ENCODE results near the gene CCDC170.
"Not testable (repeated sequence)": the region's sequence is repeated elsewhere in the genome, so short reads cannot be mapped to it uniquely, and the experiment has no call there.

The CCDC170 gene
- long read RNA-seq, donor 1 = 0 reads
- long read RNA-seq, donor 2 = 0 reads
- long read RNA-seq, donor 3 = 0 reads
- long read RNA-seq, donor 4 = 0 reads
- long read RNA-seq, donor 5 = 0 reads
- long read RNA-seq, donor 6 = 0 reads
- long read RNA-seq, donor 7, full-length matches to known transcripts = 1 of 1 reads
- long read RNA-seq, donor 7, partial matches to known transcripts = 0 of 1 reads
- long read RNA-seq, donor 7, other reads (novel, unspliced or antisense) = 0 of 1 reads
- long read RNA-seq, donor 8 = 0 reads

- DNase-seq = peak; percentile 86
These were observed at the start of gene CCDC170 for GRCh38 chr6:151493804-151494234. CCDC170 (plus strand) TSS chr6:151494017; CDS start chr6:151494129, 112 bp downstream.

GRCh38 chr6:151445482-151445881 is 48.3 kb upstream of the CCDC170 start:
- no peak for DNase-seq

- no peak for DNase-seq
These were observed 46.6 kb upstream of the CCDC170 start for GRCh38 chr6:151447237-151447636.

GRCh38 chr6:151448623-151449022 is 45.2 kb upstream of the CCDC170 start:
- DNase-seq = no peak

- DNase-seq = not testable (repeated sequence)
These were observed 42.9 kb upstream of the CCDC170 start for GRCh38 chr6:151450928-151451327.

- no peak for DNase-seq
These were observed 42.3 kb upstream of the CCDC170 start for GRCh38 chr6:151451417-151451949.

GRCh38 chr6:151451950-151452749 is 41.7 kb upstream of the CCDC170 start, which contains the start of gene RMND1:
RMND1 (minus strand) TSS chr6:151452126; CDS start chr6:151445811, 6,315 bp downstream.
- peak; percentile 94 for DNase-seq

GRCh38 chr6:151452750-151453427 is 40.9 kb upstream of the CCDC170 start:
- DNase-seq = no peak

- DNase-seq = not testable (repeated sequence)
These were observed 37.9 kb upstream of the CCDC170 start for GRCh38 chr6:151455751-151456398.

GRCh38 chr6:151461673-151462072 is 32.1 kb upstream of the CCDC170 start:
- DNase-seq = no peak

GRCh38 chr6:151464702-151465101 is 29.1 kb upstream of the CCDC170 start:
- no peak for DNase-seq

GRCh38 chr6:151475653-151476523 is 17.9 kb upstream of the CCDC170 start:
- peak; percentile 42 for DNase-seq

- DNase-seq = no peak
These were observed 16.1 kb upstream of the CCDC170 start for GRCh38 chr6:151477726-151478125.

GRCh38 chr6:151478670-151479069 is 15.1 kb upstream of the CCDC170 start:
- DNase-seq = no peak

- DNase-seq = no peak
These were observed 12.0 kb upstream of the CCDC170 start for GRCh38 chr6:151481786-151482185.

GRCh38 chr6:151482290-151482689 is 11.5 kb upstream of the CCDC170 start:
- DNase-seq = no peak

- no peak for DNase-seq
These were observed 9.8 kb upstream of the CCDC170 start for GRCh38 chr6:151483994-151484393.

GRCh38 chr6:151488226-151488625 is 5.6 kb upstream of the CCDC170 start:
- DNase-seq = no peak

GRCh38 chr6:151490996-151491395 is 2.8 kb upstream of the CCDC170 start:
- no peak for DNase-seq

GRCh38 chr6:151493161-151493803 is 535 bp upstream of the CCDC170 start:
- DNase-seq = no peak
